H1 (cell line): ENCODE measurements around the gene SAP30. TPM values are rescaled to one million over a fixed set of nuclear protein-coding genes. Genes with fewer than 3 reads are reported as not detected.
A peak's percentile ranks its signal among the peaks of the same experiment; 100 is the strongest.

Experiments used
- CBX8 ChIP-seq: fragments of 300-800, 300-1000 bp; sonication (generic); IDR thresholded peaks from 2 replicates; pipeline ENCODE4 v1.7.1; 2016; ENCODE audit warnings: low read depth, low read length, borderline replicate concordance
- CREB1 ChIP-seq: IDR thresholded peaks from 2 replicates; pipeline ENCODE4 v1.6.1; 2012; ENCODE audit warnings: inconsistent platforms
- EGR1 ChIP-seq: IDR thresholded peaks from 2 replicates; pipeline ENCODE4 v1.6.1; 2011; ENCODE audit warnings: low read depth, low read length, borderline replicate concordance
- KDM1A ChIP-seq: fragments of 200-600, 300-600 bp; sonication (generic); IDR thresholded peaks from 2 replicates; pipeline ENCODE4 v1.7.1; 2016; ENCODE audit warnings: mild to moderate bottlenecking, low read length, borderline replicate concordance
- KDM4A ChIP-seq: IDR thresholded peaks from one replicate; pipeline ENCODE4 v1.7.1; 2012; ENCODE audit warnings: low read depth, mild to moderate bottlenecking, moderate library complexity, low read length, inconsistent platforms; ENCODE audit not compliant: severe bottlenecking
- MAFK ChIP-seq: IDR thresholded peaks from 2 replicates; pipeline ENCODE4 v1.6.1; 2012; ENCODE audit warnings: low read depth, mild to moderate bottlenecking, improper control_type of control experiment, low read length
- MAX ChIP-seq: IDR thresholded peaks from 2 replicates; pipeline ENCODE4 v1.6.1; 2012; ENCODE audit warnings: inconsistent platforms
- NRF1 ChIP-seq: IDR thresholded peaks from 2 replicates; pipeline ENCODE4 v1.6.1; 2011; ENCODE audit warnings: mild to moderate bottlenecking, low read depth, low read length, improper control_type of control experiment
- PHF8 ChIP-seq: fragments of 200-600 bp; sonication (generic); conservative IDR thresholded peaks from 2 replicates; pipeline ENCODE4 v1.7.1; 2012; ENCODE audit warnings: low read depth, mild to moderate bottlenecking, inconsistent platforms, low read length, moderate library complexity
- POLR2A ChIP-seq, 2 experiments: IDR thresholded peaks; 1 replicate in 1 of 2; 2 replicates in 1 of 2; pipeline ENCODE4 v1.6.1; 2011; ENCODE audit warnings: low read depth in 2 of 2, low read length in 2 of 2, mild to moderate bottlenecking in 2 of 2; ENCODE audit errors: control extremely low read depth in 1 of 2
- RNF2 ChIP-seq: fragments of 200-900, 300-1000 bp; sonication (generic); IDR thresholded peaks from 2 replicates; pipeline ENCODE4 v1.7.1; 2016; ENCODE audit warnings: borderline replicate concordance, low read depth, mild to moderate bottlenecking, antibody characterized with exemption, low read length; ENCODE audit not compliant: poor library complexity, severe bottlenecking; ENCODE audit errors: missing control alignments
- SIN3A ChIP-seq, 2 experiments: IDR thresholded peaks in 1 of 2; conservative IDR thresholded peaks in 1 of 2; 2 replicates each; pipeline ENCODE4 v1.6.1; 2011 to 2012; ENCODE audit warnings: low read length in 2 of 2, improper control_type of control experiment in 1 of 2, low read depth in 1 of 2, mild to moderate bottlenecking in 1 of 2
- SIX5 ChIP-seq: IDR thresholded peaks from 2 replicates; pipeline ENCODE4 v1.6.1; 2011; ENCODE audit warnings: mild to moderate bottlenecking, low read depth, low read length
- SP1 ChIP-seq: IDR thresholded peaks from 2 replicates; pipeline ENCODE4 v1.6.1; 2011; ENCODE audit warnings: low read depth, low read length
- SP4 ChIP-seq: IDR thresholded peaks from 2 replicates; pipeline ENCODE4 v1.6.1; 2012; ENCODE audit warnings: low read length, inconsistent platforms
- TAF1 ChIP-seq: IDR thresholded peaks from 2 replicates; pipeline ENCODE4 v1.6.1; 2011; ENCODE audit warnings: mild to moderate bottlenecking, low read depth, low read length
- TBP ChIP-seq: IDR thresholded peaks from 2 replicates; pipeline ENCODE4 v1.6.1; 2011; ENCODE audit warnings: low read depth, low read length, improper control_type of control experiment
- YY1 ChIP-seq: IDR thresholded peaks from 2 replicates; pipeline ENCODE4 v1.6.1; 2011; ENCODE audit warnings: low read depth, mild to moderate bottlenecking, low read length
- polyA plus RNA-seq, 7 experiments: library from polyadenylated mRNA; depleted of rRNA in 3 of 7; stranded (reverse) in 5 of 7; unstranded in 2 of 7; fragments of >200 nt in 5 of 7; fragments of 200-250 nt in 2 of 7; gene quantifications; 1 replicate in 5 of 7; 2 replicates in 1 of 7; 4 replicates in 1 of 7; pipeline versions ENCODE4 v1.2.1 to v1.2.3, GENCODE V29; 2011 to 2013; ENCODE audit warnings: missing spikeins in 2 of 7, mixed read lengths in 2 of 7
- total RNA-seq: library from RNA; stranded (reverse); fragmentation: NEBNext Ultra II Directional; extraction: Animal tissue kit (Norgen Biotek cat#: 25700); gene quantifications from 2 replicates; pipeline ENCODE4 v1.2.1, GENCODE V29; 2021
- TF ChIP-seq, protein P1 (sequence below): IDR thresholded peaks from 2 replicates; pipeline ENCODE4 v1.6.1; 2011; ENCODE audit warnings: low read length, improper control_type of control experiment
- TF ChIP-seq, protein P2 (sequence below): IDR thresholded peaks from 2 replicates; pipeline ENCODE4 v1.6.1; 2011; ENCODE audit warnings: low read depth, mild to moderate bottlenecking, low read length; ENCODE audit not compliant: insufficient read depth

SAP30 gene
- total and polyA plus RNA-seq, 2 of the 8 experiments (the other 6 are each of a cell fraction or from before 2014, with no cell fraction given), result 7.7 to 21.1 TPM

- no peak for TF ChIP-seq RNF2
- TF ChIP-seq YY1, result peak; percentile 79
- TF ChIP-seq CBX8, result no peak
- peak; percentile 95 to 97; a peak in 3 of 4 replicates for TF ChIP-seq SIN3A (conservative IDR thresholded peaks at IDR 0.05 in 1 of 2, IDR thresholded peaks at IDR 0.05 in 1 of 2; ENCODE audit: low read depth in 1 of 2, low read length in 2 of 2)
- peak; percentile 66; the same call in 1 of the 2 replicates for TF ChIP-seq TBP
- TF ChIP-seq SP4, result 0 out of 2 replicates have a peak, but pooled peaks have one; percentile 53
- peak; percentile 66; the same call in 1 of the 2 replicates for TF ChIP-seq SP1
- TF ChIP-seq NRF1, result peak; percentile 84
- TF ChIP-seq MAFK, result no peak
- TF ChIP-seq KDM1A, result no peak
- TF ChIP-seq TAF1, result peak; percentile 74; the same call in 1 of the 2 replicates
- peak; percentile 75 for TF ChIP-seq CREB1
- TF ChIP-seq KDM4A, result peak; percentile 77
- TF ChIP-seq SIX5, result peak; percentile 82
- TF ChIP-seq EGR1, result peak; percentile 10; the same call in 1 of the 2 replicates
- TF ChIP-seq, protein P1, sequence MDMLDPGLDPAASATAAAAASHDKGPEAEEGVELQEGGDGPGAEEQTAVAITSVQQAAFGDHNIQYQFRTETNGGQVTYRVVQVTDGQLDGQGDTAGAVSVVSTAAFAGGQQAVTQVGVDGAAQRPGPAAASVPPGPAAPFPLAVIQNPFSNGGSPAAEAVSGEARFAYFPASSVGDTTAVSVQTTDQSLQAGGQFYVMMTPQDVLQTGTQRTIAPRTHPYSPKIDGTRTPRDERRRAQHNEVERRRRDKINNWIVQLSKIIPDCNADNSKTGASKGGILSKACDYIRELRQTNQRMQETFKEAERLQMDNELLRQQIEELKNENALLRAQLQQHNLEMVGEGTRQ, result peak; percentile 54; the same call in 1 of the 2 replicates
- TF ChIP-seq POLR2A (IDR thresholded peaks at IDR 0.05; ENCODE audit: control extremely low read depth in 1 of 2, low read depth in 2 of 2, low read length in 2 of 2), result peak; percentile 66 to 73
- TF ChIP-seq PHF8, result peak; percentile 60
- peak; percentile 76 for TF ChIP-seq MAX
- TF ChIP-seq, protein P2, sequence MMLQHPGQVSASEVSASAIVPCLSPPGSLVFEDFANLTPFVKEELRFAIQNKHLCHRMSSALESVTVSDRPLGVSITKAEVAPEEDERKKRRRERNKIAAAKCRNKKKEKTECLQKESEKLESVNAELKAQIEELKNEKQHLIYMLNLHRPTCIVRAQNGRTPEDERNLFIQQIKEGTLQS, result peak; percentile 23; the same call in 1 of the 2 replicates
Measured at GRCh38 chr4:173370477-173371291, at the start of gene SAP30 (continued).
